Gastrocnemius medialis (tissue), 4 donors: ENCODE measurements around the gene TDRKH.

ENCODE experiments used
- CTCF ChIP-seq, 5 experiments: fragments of 450-650 bp in 3 of 5; fragments of 200-600 bp in 2 of 5; sonication (generic) in 2 of 5; IDR thresholded peaks in 4 of 5; conservative IDR thresholded peaks in 1 of 5; 1 replicate in 4 of 5; 2 replicates in 1 of 5; pipeline ENCODE4 v1.5.1; 2016 to 2019; ENCODE audit warnings: antibody characterized with exemption in 5 of 5, mild to moderate bottlenecking in 3 of 5, moderate library complexity in 3 of 5
- POLR2A ChIP-seq, 2 donors: fragments of 450-650 bp; IDR thresholded peaks; one replicate each; pipeline ENCODE4 v1.6.1; 2017; ENCODE audit warnings: antibody characterized with exemption in 2 of 2, mild to moderate bottlenecking in 2 of 2, moderate library complexity in 2 of 2

GRCh38 chr1:151774256-151774922 lies 15.9 kb downstream of the TDRKH start:
- no peak for TF ChIP-seq CTCF (IDR thresholded peaks at IDR 0.05 in 4 of 5, conservative IDR thresholded peaks at IDR 0.05 in 1 of 5)
- TF ChIP-seq POLR2A (IDR thresholded peaks at IDR 0.05): no peak
